BLaER1 treated with 17β-estradiol and CSF1 and Interleukin-3, amounts not matched to agents 10 nM and 100 nM (cell line): Measurements from ENCODE around the gene HBS1L.
A peak's percentile ranks its signal among the peaks of the same experiment; 100 is the strongest.

Source experiments
- H3K27ac ChIP-seq, 11 experiments: shearing (Covaris generic); formaldehyde crosslinking; 2 replicates each; pipeline ENCODE4 v1.8.1; 2022
- H3K27me3 ChIP-seq, 11 experiments: shearing (Covaris generic); formaldehyde crosslinking; 2 replicates each; pipeline ENCODE4 v1.8.1; 2022
- H3K36me3 ChIP-seq, 11 experiments: shearing (Covaris generic); formaldehyde crosslinking; 2 replicates each; pipeline ENCODE4 v1.8.1; 2022
- H3K4me1 ChIP-seq, 10 experiments: shearing (Covaris generic); formaldehyde crosslinking; 2 replicates each; pipeline ENCODE4 v1.8.1; 2022
- H3K4me2 ChIP-seq, 11 experiments: shearing (Covaris generic); formaldehyde crosslinking; 2 replicates each; pipeline ENCODE4 v1.8.1; 2022
- H3K4me3 ChIP-seq, 10 experiments: shearing (Covaris generic); formaldehyde crosslinking; 2 replicates each; pipeline ENCODE4 v1.8.1; 2022
- H3K9ac ChIP-seq, 11 experiments: shearing (Covaris generic); formaldehyde crosslinking; 2 replicates each; pipeline ENCODE4 v1.8.1; 2022
- H3K9me3 ChIP-seq, 11 experiments: shearing (Covaris generic); formaldehyde crosslinking; replicated peaks in 1 of 11; 2 replicates each; pipeline ENCODE4 v1.8.1; 2022
- H4K20me1 ChIP-seq, 11 experiments: shearing (Covaris generic); formaldehyde crosslinking; 2 replicates each; pipeline ENCODE4 v1.8.1; 2022
- Cebpa-rat ChIP-seq, 11 experiments: shearing (Covaris generic); IDR thresholded peaks; 2 replicates each; pipeline ENCODE4 v1.8.1; 2022

HBS1L gene

GRCh38 chr6:135008941-135009290 lies 45.7 kb downstream of the HBS1L start:
- Histone ChIP-seq H3K9ac (peak overlapping the region in 3 of 11 experiments; percentile 37 to 51 (median 50); a peak in 4 of 22 replicates), H3K4me3 (peak overlapping the region in 3 of 10 experiments; percentile 36 to 46 (median 41); a peak in 2 of 20 replicates), H3K27ac (peak overlapping the region in 5 of 11 experiments; percentile 16 to 47 (median 19); a peak in 8 of 22 replicates), H3K4me1 (peaks cover 21 to 65% (median 49%) of the 10 kb centered on the region in 10 experiments), H3K4me2 (peak overlapping the region; percentile 21 to 92 (median 77); a peak in 20 of 22 replicates), H3K9me3 (peaks cover 0 to 17% (median 5%) of the 10 kb centered on the region in 11 experiments; a peak in 9 of 22 replicates), H4K20me1 (peaks cover 0 to 11% (median 0%) of the 10 kb centered on the region in 11 experiments; a peak in 3 of 22 replicates), H3K36me3 (peaks cover 4 to 45% (median 23%) of the 10 kb centered on the region in 11 experiments; a peak in 19 of 22 replicates), H3K27me3 (no peaks in the 10 kb centered on the region)
- TF ChIP-seq Cebpa-rat (IDR thresholded peaks at IDR 0.05), result no peak

GRCh38 chr6:135008072-135008940 lies 46.3 kb downstream of the HBS1L start:
- Histone ChIP-seq H4K20me1 (peaks cover 0 to 11% (median 0%) of the 10 kb centered on the region in 11 experiments; a peak in 3 of 22 replicates), H3K36me3 (peaks cover 4 to 45% (median 22%) of the 10 kb centered on the region in 11 experiments; a peak in 19 of 22 replicates), H3K4me3 (peak overlapping the region in 4 of 10 experiments; percentile 15 to 46 (median 38); a peak in 5 of 20 replicates), H3K9me3 (peaks cover 0 to 17% (median 5%) of the 10 kb centered on the region in 11 experiments; a peak in 9 of 22 replicates), H3K27me3 (no peaks in the 10 kb centered on the region), H3K27ac (peak overlapping the region in 6 of 11 experiments; percentile 16 to 47 (median 21); a peak in 8 of 22 replicates), H3K4me2 (peak overlapping the region; percentile 21 to 92 (median 77)), H3K9ac (peak overlapping the region in 4 of 11 experiments; percentile 37 to 51 (median 48); a peak in 8 of 22 replicates), H3K4me1 (peaks cover 20 to 69% (median 52%) of the 10 kb centered on the region in 10 experiments)
- no peak for TF ChIP-seq Cebpa-rat (IDR thresholded peaks at IDR 0.05)

GRCh38 chr6:135006386-135006914 lies 48.2 kb downstream of the HBS1L start:
- peaks cover 20 to 80% (median 58%) of the 10 kb centered on the region in 10 experiments for H3K4me1 ChIP-seq
- H3K36me3 ChIP-seq, result peaks cover 5 to 34% (median 10%) of the 10 kb centered on the region in 11 experiments; a peak in 20 of 22 replicates
- TF ChIP-seq Cebpa-rat (IDR thresholded peaks at IDR 0.05), result no peak
- H3K27ac ChIP-seq, result no peak overlapping the region
- H3K9me3 ChIP-seq, result peaks cover 0 to 6% (median 2%) of the 10 kb centered on the region in 11 experiments; a peak in 8 of 22 replicates
- H3K4me2 ChIP-seq, result peak overlapping the region in 7 of 11 experiments; percentile 30 to 92 (median 81); a peak in 14 of 22 replicates
- no peaks in the 10 kb centered on the region for H3K27me3 ChIP-seq
- peak overlapping the region in 2 of 11 experiments; percentile 6 to 7; a peak in 2 of 22 replicates for H3K9ac ChIP-seq
- H3K4me3 ChIP-seq, result no peak overlapping the region
- H4K20me1 ChIP-seq, result peaks cover 0 to 11% (median 0%) of the 10 kb centered on the region in 11 experiments; a peak in 3 of 22 replicates

- H3K9ac ChIP-seq, result no peak overlapping the region
- peaks cover 20 to 72% (median 54%) of the 10 kb centered on the region in 10 experiments for H3K4me1 ChIP-seq
- H4K20me1 ChIP-seq, result peaks cover 0 to 11% (median 0%) of the 10 kb centered on the region in 11 experiments; a peak in 3 of 22 replicates
- no peaks in the 10 kb centered on the region for H3K9me3 ChIP-seq
- TF ChIP-seq Cebpa-rat (IDR thresholded peaks at IDR 0.05), result no peak
- peak overlapping the region in 4 of 11 experiments; percentile 0 to 92 (median 18); a peak in 4 of 22 replicates for H3K4me2 ChIP-seq
- H3K36me3 ChIP-seq, result peaks cover 0 to 35% (median 22%) of the 10 kb centered on the region in 11 experiments; a peak in 19 of 22 replicates
- no peak overlapping the region for H3K4me3 ChIP-seq
- H3K27ac ChIP-seq, result no peak overlapping the region
- no peaks in the 10 kb centered on the region for H3K27me3 ChIP-seq
These were observed 50.2 kb downstream of the HBS1L start for GRCh38 chr6:135004399-135004798.

GRCh38 chr6:135002974-135003703 lies 51.5 kb downstream of the HBS1L start:
- peak overlapping the region in 8 of 11 experiments; percentile 3 to 63 (median 27); a peak in 13 of 22 replicates for H3K4me2 ChIP-seq
- peaks cover 10 to 71% (median 41%) of the 10 kb centered on the region in 10 experiments for H3K4me1 ChIP-seq
- H4K20me1 ChIP-seq, result peaks cover 0 to 6% (median 0%) of the 10 kb centered on the region in 11 experiments; a peak in 3 of 22 replicates
- H3K9ac ChIP-seq, result peak overlapping the region in 2 of 11 experiments; percentile 17 to 30; a peak in 1 of 22 replicates
- peaks cover 3 to 47% (median 35%) of the 10 kb centered on the region in 11 experiments; a peak in 19 of 22 replicates for H3K36me3 ChIP-seq
- no peak overlapping the region for H3K4me3 ChIP-seq
- no peaks in the 10 kb centered on the region for H3K9me3 ChIP-seq
- H3K27ac ChIP-seq, result peak overlapping the region in 3 of 11 experiments; percentile 12 to 32 (median 16); a peak in 3 of 22 replicates
- no peak for TF ChIP-seq Cebpa-rat (IDR thresholded peaks at IDR 0.05)
- H3K27me3 ChIP-seq, result no peaks in the 10 kb centered on the region

GRCh38 chr6:135002229-135002844 lies 52.3 kb downstream of the HBS1L start:
- peaks cover 2 to 69% (median 33%) of the 10 kb centered on the region in 10 experiments; a peak in 19 of 20 replicates for H3K4me1 ChIP-seq
- no peaks in the 10 kb centered on the region; a peak in 1 of 22 replicates for H4K20me1 ChIP-seq
- TF ChIP-seq Cebpa-rat (IDR thresholded peaks at IDR 0.05), result no peak
- no peak overlapping the region for H3K9ac ChIP-seq
- H3K9me3 ChIP-seq, result no peaks in the 10 kb centered on the region
- no peak overlapping the region for H3K4me3 ChIP-seq
- H3K27me3 ChIP-seq, result no peaks in the 10 kb centered on the region
- H3K36me3 ChIP-seq, result peaks cover 7 to 55% (median 41%) of the 10 kb centered on the region in 11 experiments
- no peak overlapping the region; a peak in 1 of 22 replicates for H3K27ac ChIP-seq
- peak overlapping the region in 3 of 11 experiments; percentile 31 to 63 (median 50); a peak in 6 of 22 replicates for H3K4me2 ChIP-seq

- TF ChIP-seq Cebpa-rat (IDR thresholded peaks at IDR 0.05), result no peak
- no peak overlapping the region for H3K4me3 ChIP-seq
- peaks cover 0 to 37% (median 9%) of the 10 kb centered on the region in 10 experiments; a peak in 16 of 20 replicates for H3K4me1 ChIP-seq
These were observed 55.5 kb downstream of the HBS1L start for GRCh38 chr6:134999107-134999506.

More at GRCh38 chr6:134999107-134999506, 55.5 kb downstream of the HBS1L start:
- peaks cover 30 to 76% (median 65%) of the 10 kb centered on the region in 11 experiments for H3K36me3 ChIP-seq
- no peaks in the 10 kb centered on the region for H4K20me1 ChIP-seq
- no peaks in the 10 kb centered on the region for H3K9me3 ChIP-seq
- no peak overlapping the region for H3K4me2 ChIP-seq
- H3K27me3 ChIP-seq, result no peaks in the 10 kb centered on the region
- no peak overlapping the region for H3K27ac ChIP-seq
- no peak overlapping the region for H3K9ac ChIP-seq
